ENCODE data around the gene HERC5. TPM values are rescaled to one million over a fixed set of nuclear protein-coding genes. Genes with fewer than 3 reads are reported as not detected.

Gene HERC5
- total RNA-seq, 2 donors from 2014 or later = 13.4 to 13.7 TPM

DNA sequence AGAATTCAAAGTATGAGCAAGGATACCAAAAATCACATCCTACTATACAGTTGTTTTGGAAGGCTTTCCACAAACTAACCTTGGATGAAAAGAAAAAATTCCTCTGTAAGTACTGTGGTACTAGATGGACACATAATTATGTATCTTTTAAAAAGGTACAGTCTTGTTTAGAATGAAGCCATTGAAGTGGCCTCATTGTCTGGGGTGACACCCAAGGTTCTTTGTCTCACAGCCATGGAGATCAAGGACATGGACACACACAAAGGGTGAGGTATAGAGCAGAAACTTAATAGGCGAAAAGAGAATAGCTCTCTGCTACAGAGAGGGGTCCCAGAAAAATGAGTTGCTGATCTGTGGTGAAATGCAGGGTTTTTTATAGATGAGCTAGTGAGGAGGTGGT lies 16.8 kb upstream of the HERC5 start:
- Histone ChIP-seq H3K4me1 (ENCODE audit: control insufficient read depth in 1 of 2, low read depth in 2 of 2) (no peaks in the 10 kb centered on the region), H3K4me3 (no peak overlapping the region), H3K27me3 (replicated peaks; ENCODE audit: insufficient read depth) (no peaks in the 10 kb centered on the region), H3K36me3 (peaks cover 4% of the 10 kb centered on the region), H3K27ac (no peak overlapping the region), H3K9me3 (no peaks in the 10 kb centered on the region)
- DNase-seq (ENCODE audit: low spot score) (no peak), ATAC-seq (ENCODE audit: insufficient number of reproducible peaks, low FRiP score, low read depth) (no peak)
- no peak for TF ChIP-seq CTCF (IDR thresholded peaks at IDR 0.05)

DNA sequence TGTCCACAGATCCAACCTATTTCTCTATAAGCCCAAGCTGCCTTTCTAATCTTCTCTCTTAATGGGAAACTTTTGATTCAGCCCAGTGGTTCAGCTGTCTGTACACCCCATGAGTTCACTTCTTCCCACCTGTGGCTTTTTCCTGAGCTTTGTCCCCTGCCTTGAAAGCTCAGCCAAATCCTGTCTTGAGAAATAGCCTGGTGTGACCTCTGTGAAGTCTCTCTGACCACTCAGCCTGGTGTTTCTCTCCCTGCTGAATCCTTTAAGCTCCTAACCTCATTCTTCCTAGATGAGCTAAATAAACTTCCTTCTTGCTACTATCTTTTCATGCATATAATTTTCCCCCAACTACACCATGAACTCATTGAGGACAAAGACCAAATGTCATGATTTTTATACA lies 15.2 kb upstream of the HERC5 start:
- Histone ChIP-seq H3K9me3 (no peaks in the 10 kb centered on the region), H3K27ac (no peak overlapping the region), H3K27me3 (replicated peaks; ENCODE audit: insufficient read depth) (no peaks in the 10 kb centered on the region), H3K4me1 (ENCODE audit: control insufficient read depth in 1 of 2, low read depth in 2 of 2) (no peaks in the 10 kb centered on the region), H3K4me3 (no peak overlapping the region), H3K36me3 (peaks cover 4% of the 10 kb centered on the region)
- no peak for TF ChIP-seq CTCF (IDR thresholded peaks at IDR 0.05)
- no peak for ATAC-seq (ENCODE audit: insufficient number of reproducible peaks, low FRiP score, low read depth)
- no peak for DNase-seq (ENCODE audit: low spot score)

DNA sequence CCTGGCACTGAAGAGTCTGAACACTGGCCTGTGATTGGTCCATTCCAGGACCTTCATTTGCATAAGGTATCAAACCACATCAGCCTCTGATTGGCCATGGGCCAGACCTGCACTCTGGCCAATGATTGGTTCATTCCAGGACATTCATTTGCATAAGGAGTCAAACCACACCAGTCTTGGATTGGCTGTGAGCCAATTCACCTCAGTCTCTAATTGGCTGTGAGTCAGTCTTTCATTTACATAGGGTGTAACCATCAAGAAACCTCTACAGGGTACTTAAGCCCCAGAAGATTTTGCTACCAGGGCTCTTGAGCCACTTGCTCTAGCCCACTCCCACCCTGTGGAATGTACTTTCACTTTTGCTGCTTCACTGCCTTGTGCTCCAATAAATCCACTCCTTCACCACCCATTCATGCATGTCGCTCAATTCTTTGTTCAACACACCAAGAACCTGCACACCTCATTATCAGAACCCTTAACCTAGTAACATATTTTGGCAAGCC lies 14.2 kb upstream of the HERC5 start:
- DNase-seq (ENCODE audit: low spot score) (no peak), ATAC-seq (ENCODE audit: insufficient number of reproducible peaks, low FRiP score, low read depth) (no peak)
- H3K27ac ChIP-seq = no peak overlapping the region
- no peak for TF ChIP-seq CTCF (IDR thresholded peaks at IDR 0.05)
- H3K4me1 ChIP-seq (ENCODE audit: control insufficient read depth in 1 of 2, low read depth in 2 of 2) = no peaks in the 10 kb centered on the region
- H3K4me3 ChIP-seq = no peak overlapping the region
- no peaks in the 10 kb centered on the region for H3K27me3 ChIP-seq (replicated peaks; ENCODE audit: insufficient read depth)
- H3K36me3 ChIP-seq = no peaks in the 10 kb centered on the region
- H3K9me3 ChIP-seq = no peaks in the 10 kb centered on the region

GRCh38 chr4:88443486-88443885 lies 13.4 kb upstream of the HERC5 start:
- DNase-seq (ENCODE audit: low spot score) = no peak
- H3K9me3 ChIP-seq = no peaks in the 10 kb centered on the region
- H3K36me3 ChIP-seq = no peaks in the 10 kb centered on the region
- H3K27me3 ChIP-seq (replicated peaks; ENCODE audit: insufficient read depth) = no peaks in the 10 kb centered on the region
- ATAC-seq (ENCODE audit: insufficient number of reproducible peaks, low FRiP score, low read depth) = no peak
- TF ChIP-seq CTCF (IDR thresholded peaks at IDR 0.05) = no peak
- H3K27ac ChIP-seq = no peak overlapping the region
- H3K4me3 ChIP-seq = no peak overlapping the region
- no peaks in the 10 kb centered on the region for H3K4me1 ChIP-seq (ENCODE audit: control insufficient read depth in 1 of 2, low read depth in 2 of 2)

GRCh38 chr4:88445252-88445651 lies 11.7 kb upstream of the HERC5 start:
- Histone ChIP-seq H3K9me3 (no peaks in the 10 kb centered on the region), H3K36me3 (no peaks in the 10 kb centered on the region), H3K27me3 (replicated peaks; ENCODE audit: insufficient read depth) (no peaks in the 10 kb centered on the region), H3K4me1 (ENCODE audit: control insufficient read depth in 1 of 2, low read depth in 2 of 2) (no peaks in the 10 kb centered on the region), H3K27ac (no peak overlapping the region), H3K4me3 (no peak overlapping the region)
- no peak for TF ChIP-seq CTCF (IDR thresholded peaks at IDR 0.05)
- DNase-seq (ENCODE audit: low spot score) (no peak), ATAC-seq (ENCODE audit: insufficient number of reproducible peaks, low FRiP score, low read depth) (no peak)
